Vagina (tissue), 2 donors: ENCODE results near the gene PCED1A.

Source experiments
- CTCF ChIP-seq, 3 experiments: fragments of 450-650 bp in 2 of 3; fragments of 200-600 bp in 1 of 3; sonication (generic) in 1 of 3; IDR thresholded peaks; one replicate each; pipeline ENCODE4 v1.5.1; 2017 to 2019; ENCODE audit warnings: antibody characterized with exemption in 3 of 3, mild to moderate bottlenecking in 2 of 3, moderate library complexity in 2 of 3
- POLR2A ChIP-seq, 2 donors: fragments of 450-650 bp; IDR thresholded peaks; one replicate each; pipeline ENCODE4 v1.6.1; 2017; ENCODE audit warnings: antibody characterized with exemption in 2 of 2, mild to moderate bottlenecking in 2 of 2, moderate library complexity in 2 of 2

GRCh38 chr20:2845607-2846006 lies 5.2 kb upstream of the PCED1A start:
- no peak for TF ChIP-seq POLR2A (IDR thresholded peaks at IDR 0.05)
- no peak for TF ChIP-seq CTCF (IDR thresholded peaks at IDR 0.05)
